Measurements from ENCODE around the gene ELMO2. TPM values are rescaled to one million over a fixed set of nuclear protein-coding genes. Genes with fewer than 3 reads are reported as not detected.

ELMO2 gene
- total RNA-seq, 6 experiments from 2014 or later: 14.9 to 22.9 (median 17.4) TPM

DNA sequence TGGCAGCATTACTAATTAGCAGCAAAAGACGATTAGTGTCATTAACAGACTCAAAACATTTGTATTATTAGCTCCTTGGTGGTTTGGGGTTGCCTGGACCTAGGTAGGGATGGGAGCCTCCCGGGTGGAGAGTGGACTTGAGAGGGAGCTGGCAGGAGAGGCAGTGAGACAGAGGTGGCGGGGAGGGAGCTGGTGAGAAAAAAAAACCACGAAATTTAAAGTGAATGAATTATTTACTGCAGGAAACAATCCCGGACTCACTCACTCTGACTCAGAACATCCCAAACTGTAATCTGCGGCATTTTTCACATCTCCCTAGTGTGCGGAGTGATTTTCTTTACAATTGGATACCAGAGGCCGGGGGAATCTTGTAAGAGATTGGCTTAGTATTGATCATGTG, 83.8 kb downstream of the ELMO2 start:
- Histone ChIP-seq H3K4me3 (no peak overlapping the region), H3K27me3 (no peaks in the 10 kb centered on the region), H3K27ac (no peak overlapping the region), H3K9me3 (no peaks in the 10 kb centered on the region), H3K36me3 (no peaks in the 10 kb centered on the region), H3K4me1 (no peaks in the 10 kb centered on the region)
- ATAC-seq (no peak), DNase-seq (no peak)
- intact Hi-C loops (cut with DNase I): no loop called here
- no peak for TF ChIP-seq CTCF (IDR thresholded peaks at IDR 0.05)
- TF ChIP-seq POLR2A (IDR thresholded peaks at IDR 0.05): no peak
- 57% methylated on average over 8 of the region's 8 CpGs for WGBS (ENCODE audit: insufficient coverage, low coverage, low lambda C conversion rate, missing lambda C conversion rate)

- Histone ChIP-seq H3K27ac (no peak overlapping the region), H3K36me3 (no peaks in the 10 kb centered on the region), H3K9me3 (no peaks in the 10 kb centered on the region), H3K27me3 (peaks cover 4 to 10% of the 10 kb centered on the region in 2 donors), H3K4me3 (no peak overlapping the region), H3K4me1 (no peaks in the 10 kb centered on the region)
- WGBS (ENCODE audit: insufficient coverage, low coverage, low lambda C conversion rate, missing lambda C conversion rate): 77% methylated on average over 3 of the region's 7 CpGs
- DNase-seq: no peak
- intact Hi-C loops (cut with DNase I): no loop called here
- ATAC-seq: no peak
- no peak for TF ChIP-seq POLR2A (IDR thresholded peaks at IDR 0.05)
- no peak for TF ChIP-seq CTCF (IDR thresholded peaks at IDR 0.05)
These were observed 88.7 kb downstream of the ELMO2 start for GRCh38 chr20:46317685-46318177.

DNA sequence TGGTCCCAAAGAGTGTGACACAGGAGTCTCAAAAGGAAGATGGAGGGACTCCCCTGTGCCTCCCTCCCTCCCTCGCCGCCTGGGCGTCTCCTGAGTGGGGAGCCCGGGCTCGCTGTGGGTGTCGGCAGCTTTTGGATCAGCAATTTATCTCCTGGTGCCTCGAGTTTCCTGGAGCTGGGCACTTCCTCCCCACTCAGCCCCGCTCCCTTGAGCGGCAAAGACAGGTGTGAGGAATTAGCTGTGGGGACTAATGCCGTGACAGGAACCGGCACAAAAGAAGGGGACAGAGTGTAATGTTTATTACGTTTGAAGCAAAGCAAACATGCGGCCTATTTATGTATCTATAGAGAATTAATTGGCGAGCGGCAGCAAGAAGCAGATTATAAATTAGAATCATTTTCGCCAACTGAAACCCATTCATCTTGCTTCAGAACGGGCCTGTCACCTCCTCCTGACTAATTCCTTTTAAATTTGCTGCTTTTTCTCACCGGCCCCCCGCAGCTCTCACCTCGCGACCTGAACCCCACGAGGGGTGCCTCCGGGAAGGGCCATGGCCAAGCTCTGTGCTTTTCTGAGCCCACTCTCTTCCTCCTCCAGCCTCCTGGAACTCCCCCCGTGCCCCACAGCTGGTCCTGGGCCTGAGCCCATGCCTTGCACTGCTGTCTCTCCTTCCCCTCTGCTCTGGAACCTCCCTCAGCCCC, 89.3 kb downstream of the ELMO2 start:
- Histone ChIP-seq H3K9me3 (no peaks in the 10 kb centered on the region), H3K36me3 (no peaks in the 10 kb centered on the region), H3K4me1 (no peaks in the 10 kb centered on the region), H3K27me3 (peaks cover 8 to 14% of the 10 kb centered on the region in 2 donors), H3K4me3 (no peak overlapping the region), H3K27ac (no peak overlapping the region)
- ATAC-seq (no peak), DNase-seq (no peak)
- 37% methylated on average over 21 of the region's 24 CpGs for WGBS (ENCODE audit: insufficient coverage, low coverage, low lambda C conversion rate, missing lambda C conversion rate)
- no peak for TF ChIP-seq POLR2A (IDR thresholded peaks at IDR 0.05)
- TF ChIP-seq CTCF (IDR thresholded peaks at IDR 0.05): no peak
- intact Hi-C loops (cut with DNase I): no loop called here

Other genes with a start within 250 kb of the ELMO2 start
- not detected for gene CDH22, start 98.1 kb downstream of the ELMO2 start, total RNA-seq
- 1 to 10 TPM in 3 of 6 experiments, under 1 TPM in 3; 0.55 to 2.8 (median 1.3) TPM for gene ZNF334, start 106.9 kb upstream of the ELMO2 start, total RNA-seq
- not detected for gene OCSTAMP, start 144.0 kb upstream of the ELMO2 start, total RNA-seq
- 10 to 100 TPM in 3 of 6 experiments, 1 to 10 TPM in 3; 3.7 to 14.6 (median 9.3) TPM for gene SLC13A3, start 244.8 kb upstream of the ELMO2 start, total RNA-seq